ENCODE results near the gene NHLH1.

The NHLH1 gene

DNA sequence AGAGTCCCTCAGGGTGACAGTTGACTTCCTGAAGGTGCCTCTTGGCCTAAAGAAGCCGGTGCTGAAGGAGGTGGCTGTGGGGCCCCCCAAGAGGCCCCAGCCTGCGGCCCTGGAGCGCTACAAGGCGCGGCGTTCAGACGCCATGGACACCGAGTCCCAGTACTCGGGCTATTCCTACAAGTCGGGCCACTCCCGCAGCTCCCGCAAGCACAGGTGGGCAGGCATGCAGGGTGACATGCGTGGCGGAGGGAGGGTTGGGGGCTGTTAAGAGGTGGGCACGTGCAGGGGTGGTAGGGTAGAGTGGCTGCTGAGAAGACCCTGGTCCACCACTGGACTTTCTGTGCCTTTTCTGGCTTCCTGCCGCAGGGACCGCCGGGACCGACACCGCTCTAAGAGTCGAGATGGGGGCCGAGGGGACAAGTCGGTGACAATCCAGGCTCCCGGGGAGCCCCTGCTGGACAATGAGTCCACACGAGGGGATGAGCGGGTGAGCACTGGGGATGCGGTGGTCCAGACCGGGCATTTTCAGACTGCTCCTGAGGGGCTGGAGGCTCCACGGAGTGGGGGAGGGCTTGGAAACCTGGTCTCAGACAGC lies 48.9 kb downstream of the NHLH1 start:
- H3K9me3 ChIP-seq (ENCODE audit: low read depth, low read length), result no peaks in the 10 kb centered on the region
- H3K27ac ChIP-seq, result no peak overlapping the region
- H3K9ac ChIP-seq (ENCODE audit: insufficient read length), result no peak overlapping the region
- H3K4me3 ChIP-seq, result no peak overlapping the region
- TF ChIP-seq FOXP2 (optimal IDR thresholded peaks at IDR 0.05; ENCODE audit: control extremely low read depth, extremely low read length, insufficient read depth) (no peak), EZH2 (IDR thresholded peaks at IDR 0.05) (no peak), POLR2AphosphoS5 (IDR thresholded peaks at IDR 0.05; ENCODE audit: borderline replicate concordance, low read depth, low read length) (no peak)
- H3K36me3 ChIP-seq (ENCODE audit: insufficient read depth, low read length), result no peaks in the 10 kb centered on the region
- no peak for DNase-seq (ENCODE audit: low read depth, low spot score)

DNA sequence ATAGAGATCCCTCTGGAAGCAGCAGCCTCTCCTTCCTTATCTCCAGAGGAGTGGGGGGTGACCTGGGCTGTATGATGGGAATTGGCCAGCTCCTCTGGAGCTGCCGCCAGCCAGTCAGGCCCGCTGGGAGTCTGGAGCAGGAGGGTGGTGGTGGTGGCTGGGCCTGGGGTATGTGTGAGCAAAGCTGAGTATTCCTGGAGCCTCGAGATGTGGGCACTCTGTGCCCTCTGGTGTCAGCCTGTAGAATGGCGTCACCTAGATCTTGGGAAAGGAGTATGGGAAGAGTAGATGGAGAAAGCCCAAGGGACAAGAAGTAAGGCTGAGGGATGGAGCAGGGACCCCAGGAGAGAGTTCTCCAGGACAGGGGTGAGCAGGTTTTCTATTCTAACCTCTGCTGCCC lies 49.5 kb downstream of the NHLH1 start:
- no peak overlapping the region for H3K9ac ChIP-seq (ENCODE audit: insufficient read length)
- H3K27ac ChIP-seq, result no peak overlapping the region
- DNase-seq (ENCODE audit: low read depth, low spot score), result no peak
- no peaks in the 10 kb centered on the region for H3K9me3 ChIP-seq (ENCODE audit: low read depth, low read length)
- no peak overlapping the region for H3K4me3 ChIP-seq
- no peaks in the 10 kb centered on the region for H3K36me3 ChIP-seq (ENCODE audit: insufficient read depth, low read length)
- TF ChIP-seq POLR2AphosphoS5 (IDR thresholded peaks at IDR 0.05; ENCODE audit: borderline replicate concordance, low read depth, low read length), result no peak
- no peak for TF ChIP-seq EZH2 (IDR thresholded peaks at IDR 0.05)
- no peak for TF ChIP-seq FOXP2 (optimal IDR thresholded peaks at IDR 0.05; ENCODE audit: control extremely low read depth, extremely low read length, insufficient read depth)

DNA sequence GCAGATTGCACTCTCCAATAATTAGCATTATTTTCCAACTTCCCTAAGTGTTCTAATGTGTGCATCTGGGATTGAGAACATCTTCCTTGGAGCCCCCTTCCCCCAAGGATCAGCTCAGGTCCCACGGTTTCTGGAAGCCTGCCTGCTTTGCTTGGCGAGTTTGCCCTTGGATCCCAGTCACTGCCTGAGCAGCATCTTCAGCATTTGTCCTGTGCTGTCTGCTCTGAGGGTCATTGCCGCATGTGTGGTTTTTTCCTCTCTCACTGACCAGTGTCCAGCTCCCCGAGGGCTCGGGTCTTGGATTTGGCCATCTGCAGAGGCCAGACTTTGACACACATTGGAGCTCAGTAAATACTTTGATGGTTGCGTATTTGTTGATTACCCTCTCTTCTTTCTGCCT lies 51.6 kb downstream of the NHLH1 start:
- H3K27ac ChIP-seq, result no peak overlapping the region
- H3K4me3 ChIP-seq, result no peak overlapping the region
- TF ChIP-seq POLR2AphosphoS5 (IDR thresholded peaks at IDR 0.05; ENCODE audit: borderline replicate concordance, low read depth, low read length) (no peak), EZH2 (IDR thresholded peaks at IDR 0.05) (no peak), FOXP2 (optimal IDR thresholded peaks at IDR 0.05; ENCODE audit: control extremely low read depth, extremely low read length, insufficient read depth) (no peak)
- no peaks in the 10 kb centered on the region for H3K9me3 ChIP-seq (ENCODE audit: low read depth, low read length)
- DNase-seq (ENCODE audit: low read depth, low spot score), result no peak
- no peaks in the 10 kb centered on the region for H3K36me3 ChIP-seq (ENCODE audit: insufficient read depth, low read length)
- H3K9ac ChIP-seq (ENCODE audit: insufficient read length), result no peak overlapping the region

DNA sequence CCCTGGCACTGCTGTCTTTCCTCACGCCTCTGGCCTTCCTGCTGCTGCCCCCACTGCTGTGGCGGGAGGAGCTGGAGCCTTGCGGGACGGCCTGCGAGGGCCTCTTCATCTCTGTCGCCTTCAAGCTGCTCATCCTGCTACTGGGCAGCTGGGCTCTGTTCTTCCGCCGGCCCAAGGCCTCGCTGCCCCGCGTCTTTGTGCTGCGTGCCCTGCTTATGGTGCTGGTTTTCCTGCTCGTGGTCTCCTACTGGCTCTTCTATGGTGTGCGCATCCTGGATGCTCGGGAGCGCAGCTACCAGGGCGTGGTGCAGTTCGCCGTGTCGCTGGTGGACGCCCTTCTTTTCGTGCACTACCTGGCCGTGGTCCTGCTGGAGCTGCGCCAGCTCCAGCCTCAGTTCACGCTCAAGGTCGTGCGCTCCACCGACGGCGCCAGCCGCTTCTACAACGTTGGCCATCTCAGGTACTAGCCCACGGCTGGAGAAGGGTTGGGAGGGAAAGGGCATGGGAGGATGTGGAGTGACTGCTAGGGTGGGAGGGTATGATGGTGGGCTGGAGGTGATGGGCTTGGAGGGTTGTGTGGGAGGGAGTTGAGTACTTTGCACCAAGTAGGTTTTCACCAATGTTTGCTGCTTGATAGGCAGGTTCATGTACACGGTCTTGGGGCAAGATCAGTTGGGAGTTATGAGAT lies 52.4 kb downstream of the NHLH1 start:
- TF ChIP-seq FOXP2 (optimal IDR thresholded peaks at IDR 0.05; ENCODE audit: control extremely low read depth, extremely low read length, insufficient read depth) (no peak), POLR2AphosphoS5 (IDR thresholded peaks at IDR 0.05; ENCODE audit: borderline replicate concordance, low read depth, low read length) (no peak), EZH2 (IDR thresholded peaks at IDR 0.05) (no peak)
- H3K9me3 ChIP-seq (ENCODE audit: low read depth, low read length), result no peaks in the 10 kb centered on the region
- H3K36me3 ChIP-seq (ENCODE audit: insufficient read depth, low read length), result no peaks in the 10 kb centered on the region; the same call in 1 of the 2 replicates
- no peak overlapping the region for H3K27ac ChIP-seq
- H3K4me3 ChIP-seq, result no peak overlapping the region
- no peak overlapping the region for H3K9ac ChIP-seq (ENCODE audit: insufficient read length)
- DNase-seq (ENCODE audit: low read depth, low spot score), result no peak

DNA sequence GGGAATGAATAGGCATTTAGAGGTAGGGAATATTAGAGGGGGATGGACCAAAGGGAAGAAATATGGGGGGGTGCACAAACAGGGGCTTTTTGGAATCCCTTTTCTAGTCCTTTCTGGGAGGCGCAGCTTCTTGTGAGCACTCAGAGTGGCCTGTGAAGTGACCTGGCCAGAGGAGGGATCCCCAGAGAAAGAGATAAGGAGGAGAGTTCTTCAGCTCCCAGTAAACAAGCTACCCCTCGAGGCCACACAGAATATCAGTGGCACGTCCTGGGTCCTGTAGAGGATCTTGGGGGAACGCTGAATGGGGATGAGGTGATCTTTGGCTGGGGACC lies 52.9 kb downstream of the NHLH1 start:
- no peak overlapping the region for H3K27ac ChIP-seq
- no peak for DNase-seq (ENCODE audit: low read depth, low spot score)
- no peak overlapping the region for H3K4me3 ChIP-seq
- no peak overlapping the region for H3K9ac ChIP-seq (ENCODE audit: insufficient read length)
- no peaks in the 10 kb centered on the region; the same call in 1 of the 2 replicates for H3K36me3 ChIP-seq (ENCODE audit: insufficient read depth, low read length)
- H3K9me3 ChIP-seq (ENCODE audit: low read depth, low read length), result no peaks in the 10 kb centered on the region
- TF ChIP-seq EZH2 (IDR thresholded peaks at IDR 0.05), result no peak
- no peak for TF ChIP-seq POLR2AphosphoS5 (IDR thresholded peaks at IDR 0.05; ENCODE audit: borderline replicate concordance, low read depth, low read length)
- no peak for TF ChIP-seq FOXP2 (optimal IDR thresholded peaks at IDR 0.05; ENCODE audit: control extremely low read depth, extremely low read length, insufficient read depth)

DNA sequence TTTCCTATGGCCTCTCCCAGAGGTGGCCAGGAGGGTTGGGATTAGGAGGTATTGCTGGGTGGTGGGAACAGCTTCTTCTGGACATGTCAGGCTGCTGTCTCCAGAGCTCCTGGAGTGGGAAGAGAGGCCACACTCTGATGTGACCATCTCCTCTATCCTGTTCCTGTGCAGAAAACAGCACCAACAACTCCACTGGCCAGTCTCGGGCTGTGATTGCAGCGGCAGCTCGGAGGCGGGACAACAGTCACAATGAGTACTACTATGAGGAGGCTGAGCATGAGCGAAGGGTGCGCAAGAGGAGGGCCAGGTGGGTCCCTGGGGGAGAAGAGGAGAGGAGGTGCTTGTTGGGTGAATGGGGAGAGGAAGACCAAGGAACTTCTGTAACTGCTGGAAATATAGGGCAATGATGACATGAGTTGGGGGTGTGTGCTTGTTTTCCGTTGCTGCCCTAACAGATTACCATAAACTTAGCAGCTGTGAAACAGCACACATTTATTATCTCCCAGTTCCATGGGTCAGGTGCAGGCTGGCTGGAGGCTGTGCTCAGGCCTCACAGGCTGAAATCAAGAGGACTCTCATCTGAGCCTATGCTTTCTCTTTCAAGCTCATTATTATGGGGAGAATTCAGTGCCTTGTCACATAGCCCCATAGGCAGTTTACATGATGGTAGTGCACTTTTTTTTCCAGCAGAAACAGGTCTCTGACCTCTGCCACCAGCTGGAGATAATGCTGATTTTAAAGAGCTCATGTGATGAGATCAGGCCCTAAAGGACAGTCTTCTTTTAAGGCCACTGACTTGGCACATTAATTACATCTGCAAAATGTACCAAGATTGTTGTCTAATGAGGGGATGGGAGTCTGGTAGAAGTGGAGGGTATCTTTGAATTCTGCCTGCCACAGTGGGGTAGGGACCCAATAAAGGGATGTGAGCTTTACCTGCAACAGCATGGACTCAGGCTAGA lies 54.3 kb downstream of the NHLH1 start:
- no peak for DNase-seq (ENCODE audit: low read depth, low spot score)
- Histone ChIP-seq H3K9me3 (ENCODE audit: low read depth, low read length) (no peaks in the 10 kb centered on the region), H3K27ac (no peak overlapping the region), H3K4me3 (no peak overlapping the region), H3K9ac (ENCODE audit: insufficient read length) (no peak overlapping the region), H3K36me3 (ENCODE audit: insufficient read depth, low read length) (no peaks in the 10 kb centered on the region; the same call in 1 of the 2 replicates)
- TF ChIP-seq FOXP2 (optimal IDR thresholded peaks at IDR 0.05; ENCODE audit: control extremely low read depth, extremely low read length, insufficient read depth) (no peak), POLR2AphosphoS5 (IDR thresholded peaks at IDR 0.05; ENCODE audit: borderline replicate concordance, low read depth, low read length) (no peak), EZH2 (IDR thresholded peaks at IDR 0.05) (no peak)

DNA sequence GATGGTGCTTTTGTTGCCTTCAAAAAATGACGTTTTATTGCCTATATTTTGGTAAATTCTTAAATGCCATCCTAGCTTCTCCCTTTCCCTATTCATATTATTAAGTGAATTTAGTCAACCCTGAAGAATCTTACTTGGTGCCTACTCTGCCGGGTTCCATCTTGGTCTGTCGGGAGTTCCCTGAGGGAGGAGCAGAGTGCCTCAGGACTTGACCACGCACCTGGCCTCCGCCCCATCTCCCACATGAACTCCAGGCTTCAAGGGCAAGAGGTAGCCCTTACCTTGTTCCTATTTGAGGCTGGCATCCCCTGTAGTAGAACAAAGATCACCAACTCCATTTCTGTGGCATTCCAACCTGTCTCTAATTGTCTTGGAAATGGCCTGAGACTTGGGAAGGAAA lies 55.0 kb downstream of the NHLH1 start:
- Histone ChIP-seq H3K36me3 (ENCODE audit: insufficient read depth, low read length) (no peaks in the 10 kb centered on the region; the same call in 1 of the 2 replicates), H3K27ac (no peak overlapping the region), H3K9me3 (ENCODE audit: low read depth, low read length) (no peaks in the 10 kb centered on the region), H3K4me3 (no peak overlapping the region), H3K9ac (ENCODE audit: insufficient read length) (no peak overlapping the region)
- no peak for DNase-seq (ENCODE audit: low read depth, low spot score)
- no peak for TF ChIP-seq FOXP2 (optimal IDR thresholded peaks at IDR 0.05; ENCODE audit: control extremely low read depth, extremely low read length, insufficient read depth)
- no peak for TF ChIP-seq EZH2 (IDR thresholded peaks at IDR 0.05)
- no peak for TF ChIP-seq POLR2AphosphoS5 (IDR thresholded peaks at IDR 0.05; ENCODE audit: borderline replicate concordance, low read depth, low read length)
